NCI-H2171 (cell line): Measurements from ENCODE around the gene MALRD1.
"Not testable (repeated sequence)": the region's sequence is repeated elsewhere in the genome, so short reads cannot be mapped to it uniquely, and the experiment has no call there.

ENCODE experiments used
- DNase-seq: peaks from one replicate; lab custom pipeline; 2025; lab: John Stamatoyannopoulos, UW

Gene MALRD1

DNA sequence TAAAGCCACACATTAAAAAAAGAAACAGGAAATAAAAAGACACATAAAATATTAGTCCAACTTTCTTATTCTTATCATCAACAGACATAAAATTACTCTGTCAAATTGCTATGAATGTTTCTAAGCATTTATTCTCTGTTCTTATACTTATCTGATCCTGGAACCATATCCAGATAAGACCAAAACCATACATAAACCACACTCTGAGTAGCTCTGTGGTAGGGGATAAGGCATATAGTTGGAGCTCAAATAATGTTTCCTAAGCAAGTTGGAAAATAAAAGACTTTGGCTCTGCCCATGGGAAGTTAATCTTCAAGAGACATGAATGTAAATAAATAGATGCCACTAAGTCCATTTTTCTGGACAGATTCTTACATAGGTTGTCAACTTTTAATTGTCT is 664.6 kb downstream of the MALRD1 start:
- DNase-seq, result no peak

DNA sequence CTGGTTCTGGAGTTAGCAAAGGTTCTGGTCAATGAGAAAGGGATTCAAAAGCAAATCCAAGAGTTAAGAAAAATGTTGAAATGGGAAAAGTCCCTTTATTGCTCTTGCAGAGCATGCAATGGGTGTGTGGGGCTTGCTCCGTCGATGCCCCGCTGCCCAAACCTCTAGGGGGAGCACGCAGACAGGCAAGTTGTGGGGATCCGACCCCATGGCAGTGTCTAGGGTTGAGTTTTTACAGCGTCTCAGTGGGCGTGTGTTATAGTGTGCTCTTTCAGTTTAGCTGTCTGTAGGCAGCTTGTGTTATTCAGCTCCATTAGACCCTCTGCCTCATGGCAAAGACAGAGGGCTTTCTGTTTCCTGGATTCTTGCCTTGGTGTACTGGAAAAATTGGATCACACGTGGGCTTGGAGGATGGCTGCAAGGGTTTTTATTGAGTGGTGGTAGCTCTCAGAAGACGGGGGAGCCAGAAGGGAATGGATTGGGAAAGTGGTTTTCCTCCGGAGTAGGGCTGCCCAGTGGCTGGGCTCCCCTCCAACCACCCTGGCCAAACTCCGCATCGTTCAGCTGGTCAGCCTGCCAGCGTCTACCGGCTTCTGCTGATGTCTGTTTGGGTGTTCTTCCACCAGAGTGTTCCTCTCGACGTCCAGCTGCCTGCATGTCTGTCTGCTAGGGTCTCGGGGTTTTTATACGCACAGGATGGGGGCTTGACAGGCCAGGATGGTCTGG is 665.4 kb downstream of the MALRD1 start:
- DNase-seq, result no peak

DNA sequence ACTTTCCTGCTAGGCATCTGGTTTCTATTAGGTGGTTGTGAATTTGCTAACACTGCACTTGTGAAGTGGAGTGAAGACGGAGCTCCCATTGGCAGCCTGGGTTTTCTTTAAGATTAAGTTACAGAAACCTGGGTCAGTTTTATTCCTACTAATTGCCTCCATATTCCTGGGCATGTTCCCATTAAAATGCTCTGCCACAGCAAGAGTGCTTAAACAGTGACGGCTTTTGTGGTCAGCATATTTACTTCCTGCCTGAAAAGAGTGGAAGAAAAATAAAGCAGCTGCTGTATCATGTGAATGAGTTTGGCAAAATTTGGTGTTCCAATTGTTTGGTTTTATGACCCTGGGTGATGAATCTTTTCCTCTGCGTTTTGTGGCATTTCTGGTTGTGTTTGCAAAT is 670.7 kb downstream of the MALRD1 start:
- no peak for DNase-seq

DNA sequence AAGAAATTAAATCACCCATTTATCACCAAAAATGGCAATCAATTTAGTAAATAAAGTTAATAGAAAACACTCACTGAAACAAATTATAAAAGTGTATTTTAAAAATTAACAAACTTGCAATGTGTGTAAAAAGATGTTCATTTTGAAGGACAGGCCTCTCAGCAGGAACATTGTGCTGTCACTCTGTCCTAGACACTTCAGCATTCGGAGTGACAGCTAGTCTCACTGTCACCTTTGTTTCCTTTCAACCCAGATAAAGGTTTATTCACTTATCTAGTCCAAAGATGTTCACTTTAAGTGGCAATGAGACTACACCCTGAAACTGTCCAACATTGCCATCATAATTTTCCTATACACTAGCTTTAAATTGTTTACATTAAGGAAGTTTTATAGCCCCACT is 675.7 kb downstream of the MALRD1 start:
- DNase-seq, result no peak

DNA sequence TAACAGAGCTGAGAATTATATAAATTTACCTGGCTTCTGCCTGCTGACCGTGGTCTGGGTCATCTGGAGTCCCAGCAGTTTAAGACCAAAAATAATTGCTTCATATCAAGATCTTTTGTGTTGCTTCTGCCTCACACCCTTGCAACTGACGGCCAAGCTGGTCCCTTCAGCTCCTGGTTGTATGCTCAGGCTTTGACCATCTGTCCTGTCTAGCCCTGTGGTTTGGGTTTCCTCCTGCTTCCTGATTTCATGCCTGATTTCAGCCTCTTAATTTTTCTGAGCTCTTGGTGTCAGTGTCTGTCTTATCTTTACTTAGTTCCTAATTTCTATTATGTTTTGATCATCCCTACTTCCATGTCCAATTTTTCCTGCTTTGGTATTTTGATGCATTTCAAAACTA is 679.8 kb downstream of the MALRD1 start:
- no peak for DNase-seq

DNA sequence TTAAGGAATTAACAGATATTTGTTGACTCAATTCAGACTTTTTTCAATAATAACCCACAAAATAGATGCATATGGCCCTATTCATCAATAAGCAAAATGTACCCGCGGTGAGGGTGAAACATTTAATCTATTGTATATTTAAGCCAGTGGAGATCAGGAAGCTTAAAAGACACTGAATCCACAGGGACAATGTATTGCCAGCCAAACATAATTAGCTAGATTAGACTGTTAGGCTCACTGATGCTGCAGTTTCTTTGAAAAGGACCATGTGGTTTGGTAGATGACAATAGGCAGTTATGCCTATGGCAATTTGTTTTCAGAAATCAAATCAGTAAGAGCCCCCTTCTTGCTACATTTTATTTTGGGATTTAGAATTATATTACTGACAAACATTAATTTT is 680.4 kb downstream of the MALRD1 start:
- DNase-seq, result no peak

DNA sequence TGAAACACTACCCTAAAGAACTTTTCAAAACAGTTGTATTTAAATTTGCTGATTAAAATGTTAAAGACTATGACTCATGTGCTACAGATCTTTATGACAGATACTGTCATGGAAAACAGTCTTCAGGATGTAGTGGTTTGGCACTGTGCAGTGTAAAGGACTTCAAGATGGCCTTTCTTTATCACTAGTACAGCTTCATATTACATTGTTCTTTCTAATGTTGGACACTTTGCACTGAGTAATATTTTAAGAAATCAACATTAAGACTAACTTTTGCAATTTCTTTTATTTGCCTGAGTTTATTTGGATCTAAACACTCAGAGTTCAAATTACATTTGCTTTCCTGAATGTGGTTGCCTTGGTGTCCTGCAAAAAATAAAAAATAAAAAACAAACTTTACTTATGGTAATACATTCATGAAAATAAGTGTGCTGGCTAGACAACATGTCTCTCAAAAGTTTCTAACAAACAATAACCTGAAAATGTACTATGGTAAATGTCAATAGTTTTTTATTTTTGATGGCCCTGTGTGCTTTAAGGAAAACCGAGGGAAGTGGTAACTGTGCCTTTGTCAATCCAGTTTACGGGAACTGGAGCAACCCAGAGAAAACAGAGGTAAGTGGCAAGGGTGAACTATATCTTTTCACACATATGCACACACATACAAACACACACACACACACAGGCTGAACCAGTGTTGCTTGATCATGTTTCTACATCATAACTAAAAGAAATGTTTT is 681.7 kb downstream of the MALRD1 start:
- DNase-seq, result no peak

DNA sequence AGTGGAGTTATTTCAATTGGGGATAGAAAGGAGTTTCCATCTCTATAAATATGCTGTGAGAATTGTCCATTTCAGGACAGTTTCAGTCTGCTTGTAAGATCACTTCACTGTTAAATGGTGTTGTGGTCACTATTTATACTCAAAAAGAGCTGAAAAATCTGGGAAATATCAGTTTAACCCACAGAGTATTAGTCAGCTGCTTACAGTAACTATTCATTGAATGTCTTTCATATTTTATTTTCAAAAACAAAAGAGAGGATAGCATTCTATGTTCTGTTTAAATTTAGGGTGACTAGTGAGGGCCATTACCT is 682.3 kb downstream of the MALRD1 start:
- DNase-seq, result no peak

DNA sequence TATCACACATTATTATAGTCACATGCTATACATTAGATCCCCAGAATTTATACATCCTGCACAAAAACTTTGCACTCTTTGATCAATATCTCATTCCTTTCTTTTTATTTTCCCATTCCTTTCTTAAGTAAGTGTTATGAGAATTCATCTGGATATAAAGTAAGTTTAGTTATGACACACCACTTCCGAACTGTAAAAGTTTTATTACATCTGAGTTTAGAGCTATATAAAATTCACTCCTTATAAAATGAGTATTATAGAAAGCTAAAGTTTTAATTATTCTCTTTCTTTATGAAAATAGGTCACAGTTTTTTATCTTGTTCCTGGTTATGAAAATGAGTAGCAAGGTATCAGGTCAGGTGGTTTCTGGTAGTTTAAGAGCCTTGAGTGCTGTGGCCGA is 683.0 kb downstream of the MALRD1 start:
- no peak for DNase-seq

DNA sequence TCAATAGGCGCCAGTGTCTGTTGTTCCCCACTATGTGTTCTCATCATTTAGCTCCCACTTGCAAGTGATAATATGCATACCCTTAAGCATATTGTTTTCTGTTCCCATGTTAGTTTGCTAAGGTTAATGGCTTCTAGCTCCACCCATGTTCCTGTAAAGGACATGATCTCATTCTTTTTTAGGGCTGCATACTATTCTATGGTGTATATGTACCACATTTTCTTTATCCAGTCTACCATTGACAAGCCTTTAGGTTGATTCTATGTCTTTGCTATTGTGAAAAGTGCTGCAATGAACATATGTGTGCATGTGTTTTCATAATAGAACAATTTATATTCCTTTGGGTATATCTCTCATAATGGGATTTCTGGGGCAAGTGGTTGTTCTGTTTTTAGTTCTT is 689.8 kb downstream of the MALRD1 start:
- DNase-seq, result no peak

DNA sequence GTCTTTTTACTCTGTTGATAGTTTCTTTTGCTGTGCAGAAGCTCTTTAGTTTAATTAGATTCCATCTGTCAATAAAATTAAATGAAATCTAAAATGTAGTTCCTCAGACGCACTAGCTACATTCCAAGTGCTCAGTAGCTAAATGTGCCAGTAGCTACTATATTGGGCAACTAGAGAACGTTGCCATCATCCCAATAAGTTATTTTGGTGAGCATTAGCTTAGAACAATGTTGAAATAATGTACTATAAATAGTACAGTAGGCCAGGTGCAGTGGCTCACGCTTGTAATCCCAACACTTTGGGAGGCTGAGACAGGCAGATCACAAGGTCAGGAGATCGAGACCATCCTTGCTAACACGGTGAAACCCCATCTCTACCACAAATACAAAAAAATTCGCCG is 690.6 kb downstream of the MALRD1 start:
- not testable (repeated sequence) for DNase-seq

DNA sequence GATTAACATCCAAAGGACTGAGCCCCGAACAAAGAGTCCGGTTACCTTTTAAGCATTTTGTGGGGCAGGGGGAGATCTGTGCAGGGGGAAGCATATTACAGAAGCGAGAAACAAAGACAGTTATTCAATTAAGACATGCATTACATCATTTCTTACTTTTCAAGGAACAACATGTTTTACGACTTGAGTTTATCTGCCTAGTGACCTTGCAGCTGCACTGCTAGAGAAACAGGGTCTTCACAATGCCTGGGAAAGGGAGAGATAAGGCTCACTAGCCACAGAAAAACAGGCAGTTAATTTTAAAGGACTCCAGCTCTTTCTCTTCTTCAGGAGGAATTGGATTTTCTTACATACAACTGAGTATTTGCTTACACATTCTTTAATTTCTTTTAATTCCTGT is 693.5 kb downstream of the MALRD1 start:
- DNase-seq, result not testable (repeated sequence)

DNA sequence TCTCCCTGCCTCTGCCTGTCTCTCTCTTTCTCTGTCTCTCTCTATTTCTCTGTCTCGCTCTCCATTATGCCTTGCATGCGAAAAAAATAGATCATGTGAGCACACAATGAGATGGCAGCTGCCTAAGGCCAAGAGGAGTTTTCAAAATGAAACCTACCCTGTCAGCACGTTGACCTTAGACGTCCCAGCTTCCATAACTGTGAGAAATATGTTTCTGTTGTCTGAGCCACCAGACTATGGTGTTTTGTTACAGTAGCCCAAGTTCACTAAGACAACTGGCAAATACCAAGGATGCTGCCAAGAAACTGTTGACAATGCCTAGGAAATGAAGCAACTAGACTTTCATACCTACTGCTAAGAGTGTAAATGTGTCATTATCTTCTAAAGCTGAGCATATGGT is 697.1 kb downstream of the MALRD1 start:
- DNase-seq, result no peak

DNA sequence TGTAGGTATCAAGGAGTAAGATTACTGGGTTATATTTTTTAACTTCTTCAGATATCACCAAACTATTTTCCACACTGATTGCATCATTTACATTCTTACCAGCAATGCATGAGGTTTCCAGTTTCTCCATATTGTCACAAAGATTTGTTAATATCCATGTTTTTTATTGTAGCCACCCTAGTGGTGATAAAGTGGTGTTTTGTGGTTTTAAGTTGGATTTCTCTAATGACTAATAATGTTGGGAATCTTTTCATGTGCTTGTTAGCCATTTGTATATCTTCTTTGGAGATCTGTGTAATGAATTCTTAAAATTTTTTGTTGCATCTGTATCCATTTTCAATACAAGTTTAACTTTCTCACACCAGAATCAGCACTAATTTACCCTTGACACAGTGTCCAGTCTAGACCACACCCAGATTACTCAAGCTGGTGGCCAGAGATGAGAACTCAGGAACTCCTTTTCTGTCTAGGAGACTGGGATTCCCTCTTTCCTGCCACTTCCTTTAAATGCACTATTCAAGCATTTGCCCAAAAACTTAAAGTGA is 700.7 kb downstream of the MALRD1 start:
- no peak for DNase-seq

DNA sequence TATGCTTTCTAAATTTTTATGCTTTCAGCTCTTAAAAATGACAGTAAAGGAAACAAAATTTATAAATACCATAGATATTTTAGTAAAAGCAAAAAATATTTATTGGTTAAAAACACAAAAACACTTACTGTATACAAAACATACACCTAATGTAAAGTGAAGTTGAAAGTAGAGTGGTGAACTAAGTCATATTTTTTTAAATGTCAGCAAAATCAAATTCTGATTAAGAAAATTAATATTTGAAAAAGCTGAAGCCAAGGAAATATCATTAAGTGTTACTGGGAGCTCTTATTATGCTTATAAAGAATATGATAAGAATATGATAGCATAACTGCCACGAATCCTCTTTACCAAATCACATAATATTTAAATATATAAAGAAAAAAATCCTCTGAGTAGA is 702.4 kb downstream of the MALRD1 start:
- no peak for DNase-seq

DNA sequence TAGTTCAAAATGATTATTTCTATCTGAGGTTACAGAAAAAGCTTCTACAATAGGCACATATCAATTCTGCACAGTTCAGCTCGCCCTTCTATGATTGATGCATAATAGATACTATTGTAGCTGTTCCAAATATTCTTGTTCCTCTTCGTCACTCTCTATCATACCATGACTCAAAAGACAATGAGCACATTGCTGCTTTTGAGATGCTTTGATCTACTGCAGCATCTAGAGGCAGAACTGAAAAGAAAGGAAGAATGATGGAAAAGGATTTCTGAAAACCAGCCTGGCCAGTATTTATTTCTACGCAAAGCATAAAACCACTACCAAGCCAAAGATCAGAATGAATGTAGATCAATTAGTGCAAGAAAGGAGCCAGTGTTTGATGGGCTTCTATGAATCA is 708.3 kb downstream of the MALRD1 start:
- no peak for DNase-seq

DNA sequence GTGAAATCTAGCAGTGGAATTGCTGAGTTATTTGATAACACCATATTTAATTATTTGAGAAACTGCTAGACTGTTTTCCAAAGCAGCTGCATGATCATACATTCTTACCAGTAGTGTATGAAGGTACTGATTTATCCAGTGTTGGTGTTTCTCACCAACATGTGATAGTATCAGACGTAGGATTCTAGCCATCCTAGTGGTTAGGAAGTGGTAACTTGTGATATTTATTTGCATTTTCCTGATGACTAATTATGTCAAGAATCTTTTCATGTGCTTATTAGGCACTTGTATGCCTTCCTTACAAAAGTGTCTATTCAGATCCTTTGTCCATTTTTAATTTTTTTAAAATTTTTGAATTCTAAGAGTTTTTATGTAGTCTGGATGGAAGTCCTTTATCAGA is 713.4 kb downstream of the MALRD1 start:
- DNase-seq, result no peak

DNA sequence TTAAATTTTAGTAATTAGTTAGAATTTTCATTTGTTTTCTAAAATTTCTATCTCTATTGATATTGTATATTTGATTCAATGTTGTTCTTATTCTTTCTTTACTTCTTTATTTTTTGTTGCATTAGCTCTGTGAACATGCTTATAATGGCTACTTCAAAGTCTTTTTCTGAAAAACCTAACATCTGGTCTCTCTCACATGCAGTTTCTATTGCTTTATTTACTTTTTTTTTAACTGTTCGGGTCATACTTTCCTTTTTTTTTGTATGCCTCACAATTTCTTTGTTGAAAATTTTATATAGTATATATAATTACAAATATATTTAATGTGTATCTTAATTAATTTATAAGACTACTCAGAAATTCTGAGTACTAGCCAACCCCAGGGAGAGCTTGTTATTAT is 715.5 kb downstream of the MALRD1 start:
- no peak for DNase-seq

DNA sequence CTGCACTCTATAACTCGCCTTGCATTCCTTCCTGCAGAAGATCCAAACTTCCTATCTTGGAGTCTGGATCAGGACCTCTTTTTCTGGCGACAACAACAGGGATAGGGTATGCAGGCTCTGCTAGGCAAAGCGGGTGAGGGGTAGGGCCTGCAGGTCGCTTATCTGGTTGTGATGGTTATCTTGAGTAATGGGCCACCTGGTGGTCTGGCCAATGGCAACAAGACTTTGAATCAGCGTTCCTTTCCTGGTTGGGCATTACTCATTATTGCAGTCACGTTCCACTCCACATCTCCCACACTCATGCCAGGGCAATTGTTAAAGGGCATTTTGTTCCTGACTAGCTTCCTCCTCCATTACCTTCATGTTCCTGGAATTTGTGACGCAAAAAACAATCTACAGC is 719.3 kb downstream of the MALRD1 start:
- DNase-seq, result no peak

DNA sequence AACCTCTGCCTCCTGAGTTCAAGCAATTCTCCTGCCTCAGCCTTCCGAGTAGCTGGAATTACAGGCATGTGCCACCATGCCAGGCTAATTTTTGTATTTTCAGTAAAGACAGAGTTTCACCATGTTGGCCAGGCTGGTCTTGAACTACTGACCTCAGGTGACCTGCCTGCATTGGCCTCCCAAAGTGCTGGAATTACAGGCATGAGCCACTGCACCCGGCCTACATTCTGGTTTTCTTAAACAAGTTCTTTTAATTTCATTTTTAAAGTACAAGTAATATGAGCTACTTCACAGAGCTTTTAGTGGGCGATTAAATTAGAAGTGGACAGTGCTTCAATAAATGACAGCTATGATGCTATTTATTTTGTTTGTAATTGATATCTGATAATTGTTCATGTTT is 721.2 kb downstream of the MALRD1 start:
- DNase-seq, result not testable (repeated sequence)

DNA sequence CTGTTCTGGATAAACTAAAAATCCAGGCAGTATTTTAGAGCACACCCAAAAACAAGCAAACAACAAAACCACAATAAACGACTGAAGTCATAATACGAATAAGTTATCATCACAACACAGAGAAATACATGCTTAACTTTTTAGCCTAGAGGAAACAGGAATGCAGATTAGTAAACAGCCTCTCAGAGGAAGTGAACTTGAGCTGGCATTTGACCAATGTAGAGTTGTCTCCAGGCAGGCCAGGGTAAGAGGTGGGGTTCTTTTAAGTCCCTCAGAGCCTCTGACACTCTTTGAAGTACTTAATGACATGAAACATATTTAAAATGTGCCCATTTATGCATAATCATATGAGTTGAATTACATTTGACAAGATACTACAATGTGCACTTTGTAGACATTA is 724.4 kb downstream of the MALRD1 start:
- DNase-seq, result no peak

DNA sequence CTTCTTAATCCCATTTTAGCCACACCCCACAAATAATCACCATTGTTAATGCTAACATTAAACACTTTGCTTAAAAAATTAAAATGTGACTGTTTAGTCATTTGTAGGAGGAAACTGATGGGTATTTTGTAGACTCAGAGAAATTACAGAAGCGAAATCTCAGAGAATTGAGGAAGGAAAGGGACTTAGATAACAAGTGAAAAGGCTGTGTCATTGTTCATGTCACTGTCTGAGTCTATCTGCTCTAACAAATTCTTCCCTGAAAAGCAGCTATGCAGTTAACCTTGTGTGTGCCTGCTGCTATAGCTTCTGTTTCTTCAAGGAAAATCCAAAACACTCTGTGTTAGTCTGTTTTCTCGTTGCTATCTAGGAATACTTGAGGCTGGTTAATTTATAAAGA is 726.7 kb downstream of the MALRD1 start:
- DNase-seq, result no peak

DNA sequence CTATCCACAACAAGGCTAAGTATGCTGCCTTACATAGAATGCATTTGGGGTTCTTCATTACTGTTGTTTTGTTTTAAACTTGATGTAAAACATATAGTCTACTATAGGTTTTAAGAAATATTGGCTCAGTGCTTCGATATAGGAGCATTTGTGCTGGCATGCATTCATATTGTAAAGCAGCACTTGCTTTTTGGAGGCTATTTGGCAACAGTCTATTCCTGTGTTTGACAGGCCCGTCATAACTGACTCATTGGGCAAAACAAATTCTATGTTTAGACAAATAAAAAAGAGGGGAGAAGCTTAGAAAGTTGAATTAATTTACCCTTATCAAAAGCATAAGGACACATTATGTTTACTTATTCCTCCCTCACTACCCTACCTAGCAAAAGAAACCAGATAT is 729.2 kb downstream of the MALRD1 start:
- no peak for DNase-seq

DNA sequence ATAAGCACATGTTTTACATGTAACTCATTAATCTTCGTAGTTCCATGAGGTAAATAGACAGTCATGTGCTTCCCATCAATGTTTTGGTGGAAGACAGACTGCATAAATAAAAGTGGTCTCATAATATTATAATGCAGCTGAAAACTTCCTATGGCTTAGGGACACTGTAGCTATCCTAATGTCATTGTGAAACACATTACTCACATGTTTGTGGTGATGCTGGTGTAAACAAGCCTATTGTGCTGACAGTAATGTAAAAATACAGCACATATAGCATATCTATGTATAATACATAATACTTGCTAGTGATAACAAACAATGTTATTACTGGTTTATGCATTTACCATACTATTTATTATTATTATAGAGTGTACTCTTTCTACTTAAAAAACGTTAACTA is 730.4 kb downstream of the MALRD1 start:
- no peak for DNase-seq
